Rectal smooth muscle tissue (tissue), 1 donor: Measurements from ENCODE around the gene UBAP1L.

Experiments
- H3K27ac ChIP-seq: one replicate; pipeline ENCODE4 v1.7.0; 2013; ENCODE audit warnings: low read depth, low read length, inconsistent platforms
- H3K27me3 ChIP-seq: one replicate; pipeline ENCODE4 v1.7.0; 2013; ENCODE audit warnings: low read length; ENCODE audit not compliant: control insufficient read depth, insufficient read depth
- H3K36me3 ChIP-seq: one replicate; pipeline ENCODE4 v1.7.0; 2013; ENCODE audit warnings: low read length; ENCODE audit not compliant: control insufficient read depth, insufficient read depth
- H3K4me1 ChIP-seq: one replicate; pipeline ENCODE4 v1.7.0; 2013; ENCODE audit warnings: low read length; ENCODE audit not compliant: control insufficient read depth, insufficient read depth
- H3K4me3 ChIP-seq: one replicate; pipeline ENCODE4 v1.7.0; 2013; ENCODE audit warnings: low read length
- H3K9ac ChIP-seq: one replicate; pipeline ENCODE4 v1.7.0; 2013; ENCODE audit warnings: low read length

Gene UBAP1L

DNA sequence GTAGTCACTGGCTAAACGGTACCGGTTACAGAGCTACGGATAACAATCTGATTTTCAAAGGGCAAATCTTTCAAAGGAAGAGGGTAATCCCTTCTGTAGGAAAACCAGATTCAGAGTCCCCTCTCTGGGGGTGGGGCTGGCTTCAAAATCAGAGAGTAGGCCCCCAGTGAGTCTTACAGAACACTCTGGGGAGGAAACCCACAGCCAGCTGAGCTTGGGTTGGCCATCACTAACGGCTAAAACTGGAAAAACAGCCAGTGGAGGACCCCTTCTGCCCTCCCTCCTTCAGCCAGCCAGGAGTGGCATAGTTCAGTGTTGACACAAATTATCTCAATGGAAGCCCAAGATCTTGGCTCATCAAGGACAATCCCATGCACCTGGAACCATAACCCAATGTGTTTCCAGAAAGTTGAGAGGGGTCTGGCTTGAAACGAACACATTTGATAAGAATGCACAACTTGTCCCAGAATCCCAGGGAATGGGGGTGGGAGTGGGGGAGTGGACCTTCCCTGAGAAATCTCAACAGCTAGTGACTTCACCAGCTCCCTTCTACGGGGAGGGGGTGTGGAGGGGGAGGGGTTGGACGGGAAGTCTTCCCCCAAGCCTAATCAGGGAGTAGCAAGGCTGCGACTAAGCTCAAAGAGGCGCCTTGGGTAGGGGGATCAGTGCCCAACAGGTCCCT, 48.2 kb downstream of the UBAP1L start:
- H3K27ac ChIP-seq, result peak overlapping the region; percentile 92

DNA sequence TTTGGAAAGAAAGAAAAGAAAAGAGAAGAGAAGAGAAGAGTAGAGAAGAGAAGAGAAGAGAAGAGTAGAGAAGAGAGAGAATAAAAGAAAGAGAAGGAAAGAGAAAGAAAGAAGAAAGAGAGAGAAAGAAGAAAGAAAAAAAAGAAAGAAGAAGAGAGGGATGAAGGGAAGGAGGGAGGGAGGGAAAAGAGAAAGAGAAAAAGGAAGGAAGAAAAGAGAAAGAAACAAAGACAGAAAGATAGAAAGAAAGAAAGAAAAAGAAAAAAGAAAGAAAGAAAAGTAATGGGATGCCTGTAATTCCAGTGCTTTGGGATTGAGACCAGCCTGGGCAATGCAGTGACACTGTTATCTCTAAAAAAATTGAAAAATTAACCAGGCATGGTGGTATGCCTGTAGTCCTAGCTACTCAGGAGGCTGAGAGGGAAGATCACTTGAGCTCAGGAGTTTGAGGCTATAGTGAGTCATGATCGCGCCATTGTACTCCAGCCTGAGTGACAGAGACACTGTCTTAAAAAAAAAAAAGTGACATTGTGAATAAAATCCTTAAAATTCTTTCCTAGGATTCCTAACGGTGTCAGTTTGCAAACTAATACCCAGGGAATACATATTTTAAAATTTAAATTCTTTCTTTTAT, 48.9 kb downstream of the UBAP1L start:
- H3K4me1 ChIP-seq, result peaks cover 35% of the 10 kb centered on the region

More for the DNA sequence above, 48.2 kb downstream of the UBAP1L start:
- H3K36me3 ChIP-seq, result no peaks in the 10 kb centered on the region
- H3K27me3 ChIP-seq, result no peaks in the 10 kb centered on the region
- peaks cover 40% of the 10 kb centered on the region for H3K4me1 ChIP-seq
- peak overlapping the region; percentile 63 for H3K4me3 ChIP-seq
- H3K9ac ChIP-seq, result peak overlapping the region; percentile 83

DNA sequence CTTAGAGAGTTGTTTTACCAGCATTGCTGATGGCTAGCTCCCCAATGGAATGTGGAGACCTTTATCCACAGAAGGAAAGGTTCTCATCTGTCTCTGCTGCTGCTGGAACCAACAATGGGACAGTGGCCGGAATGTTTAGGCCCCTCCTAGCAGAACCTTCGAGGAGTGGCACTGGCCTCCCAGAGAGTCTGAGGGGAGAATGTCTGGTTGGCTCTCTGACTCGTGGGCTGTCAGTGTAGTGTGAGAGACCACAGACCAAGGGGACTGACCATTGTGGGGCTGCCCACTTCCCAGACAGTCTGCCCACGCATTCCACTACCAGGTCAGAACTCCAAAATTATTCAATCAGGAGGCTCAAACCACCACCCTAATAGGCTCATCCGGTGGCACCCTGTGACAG, 52.3 kb downstream of the UBAP1L start:
- H3K4me3 ChIP-seq, result no peak overlapping the region
- H3K4me1 ChIP-seq, result peaks cover 14% of the 10 kb centered on the region
- peaks cover 7% of the 10 kb centered on the region for H3K36me3 ChIP-seq
- no peaks in the 10 kb centered on the region for H3K27me3 ChIP-seq
- H3K27ac ChIP-seq, result peak overlapping the region; percentile 27
- no peak overlapping the region for H3K9ac ChIP-seq

More for the DNA sequence above, 48.9 kb downstream of the UBAP1L start:
- Histone ChIP-seq H3K36me3 (no peaks in the 10 kb centered on the region), H3K4me3 (peak overlapping the region; percentile 21), H3K27me3 (no peaks in the 10 kb centered on the region), H3K27ac (peak overlapping the region; percentile 92), H3K9ac (no peak overlapping the region)

DNA sequence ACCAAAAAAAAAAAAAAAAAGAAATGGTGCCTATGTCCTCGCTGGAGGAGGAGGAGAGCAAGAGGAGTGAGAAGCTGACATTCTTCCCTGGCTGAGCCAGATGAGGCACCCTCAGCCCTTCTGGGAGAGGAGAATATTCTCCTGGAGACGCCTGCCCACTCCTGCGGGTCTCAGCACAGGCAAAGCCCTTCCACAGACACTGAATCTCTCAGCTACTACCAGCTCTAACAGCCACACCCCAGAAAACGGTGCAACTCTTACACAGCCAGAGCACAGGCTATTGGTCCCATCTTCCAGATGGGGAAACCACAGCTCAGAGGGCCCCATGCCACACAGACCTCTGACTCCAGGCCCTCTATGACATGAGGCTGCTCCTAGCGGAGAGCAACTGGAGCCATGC, 52.9 kb downstream of the UBAP1L start:
- H3K9ac ChIP-seq, result no peak overlapping the region
- peaks cover 14% of the 10 kb centered on the region for H3K4me1 ChIP-seq
- peaks cover 7% of the 10 kb centered on the region for H3K36me3 ChIP-seq
- no peak overlapping the region for H3K4me3 ChIP-seq
- no peaks in the 10 kb centered on the region for H3K27me3 ChIP-seq
- peak overlapping the region; percentile 34 for H3K27ac ChIP-seq

DNA sequence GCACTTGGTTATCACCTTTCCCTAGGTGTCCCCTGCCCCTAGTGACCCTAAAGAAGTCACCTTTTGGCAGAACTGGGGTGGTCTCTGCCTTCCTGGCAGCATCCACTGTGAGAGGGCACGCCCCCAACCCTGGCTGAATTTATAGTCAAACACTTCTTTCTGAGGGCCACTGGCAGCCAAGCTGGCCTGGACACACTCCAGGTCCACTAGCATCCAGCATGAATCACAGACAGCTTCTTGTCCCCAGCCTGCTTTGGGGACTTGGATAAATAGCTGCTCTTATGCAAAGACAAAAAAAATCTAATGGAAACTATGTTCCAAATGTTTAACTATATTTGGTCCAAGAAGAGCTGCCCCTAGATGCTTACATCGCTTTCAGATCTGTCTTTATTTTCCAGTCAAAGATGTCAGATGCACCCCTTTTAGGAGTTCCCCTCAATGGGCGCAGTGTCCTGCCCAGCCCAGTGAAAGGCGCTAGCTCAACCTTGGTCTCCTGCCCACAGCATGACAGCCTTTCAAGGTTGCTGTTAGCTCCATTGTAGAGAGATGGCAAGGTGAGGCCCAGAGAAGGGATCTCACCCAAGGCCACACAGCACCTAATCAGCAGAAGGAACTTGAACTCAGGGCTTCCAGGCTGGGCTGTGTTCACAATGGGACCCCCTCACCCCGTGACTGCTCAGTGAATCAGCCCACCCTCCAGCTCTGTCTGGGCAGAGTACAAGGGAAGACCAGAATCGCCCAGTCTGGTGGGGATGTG, 54.2 kb downstream of the UBAP1L start:
- peaks cover 7% of the 10 kb centered on the region for H3K36me3 ChIP-seq
- H3K27ac ChIP-seq, result peak overlapping the region; percentile 70
- peaks cover 12% of the 10 kb centered on the region for H3K4me1 ChIP-seq
- no peak overlapping the region for H3K4me3 ChIP-seq
- H3K27me3 ChIP-seq, result no peaks in the 10 kb centered on the region
- no peak overlapping the region for H3K9ac ChIP-seq

GRCh38 chr15:65059931-65060596, 54.9 kb downstream of the UBAP1L start:
- H3K4me1 ChIP-seq, result peaks cover 7% of the 10 kb centered on the region
- peak overlapping the region; percentile 29 for H3K27ac ChIP-seq
- H3K4me3 ChIP-seq, result no peak overlapping the region
- peaks cover 7% of the 10 kb centered on the region for H3K36me3 ChIP-seq
- no peak overlapping the region for H3K9ac ChIP-seq
- H3K27me3 ChIP-seq, result no peaks in the 10 kb centered on the region

GRCh38 chr15:65059369-65059750, 55.6 kb downstream of the UBAP1L start:
- no peak overlapping the region for H3K27ac ChIP-seq
- H3K4me1 ChIP-seq, result peaks cover 7% of the 10 kb centered on the region
- H3K36me3 ChIP-seq, result peaks cover 7% of the 10 kb centered on the region

GRCh38 chr15:65058394-65059368, 56.3 kb downstream of the UBAP1L start:
- peaks cover 7% of the 10 kb centered on the region for H3K4me1 ChIP-seq
- H3K9ac ChIP-seq, result no peak overlapping the region
- H3K36me3 ChIP-seq, result peaks cover 7% of the 10 kb centered on the region
- H3K27ac ChIP-seq, result no peak overlapping the region
- H3K27me3 ChIP-seq, result no peaks in the 10 kb centered on the region
- no peak overlapping the region for H3K4me3 ChIP-seq

More at GRCh38 chr15:65059369-65059750, 55.6 kb downstream of the UBAP1L start:
- Histone ChIP-seq H3K27me3 (no peaks in the 10 kb centered on the region), H3K4me3 (no peak overlapping the region), H3K9ac (no peak overlapping the region)

DNA sequence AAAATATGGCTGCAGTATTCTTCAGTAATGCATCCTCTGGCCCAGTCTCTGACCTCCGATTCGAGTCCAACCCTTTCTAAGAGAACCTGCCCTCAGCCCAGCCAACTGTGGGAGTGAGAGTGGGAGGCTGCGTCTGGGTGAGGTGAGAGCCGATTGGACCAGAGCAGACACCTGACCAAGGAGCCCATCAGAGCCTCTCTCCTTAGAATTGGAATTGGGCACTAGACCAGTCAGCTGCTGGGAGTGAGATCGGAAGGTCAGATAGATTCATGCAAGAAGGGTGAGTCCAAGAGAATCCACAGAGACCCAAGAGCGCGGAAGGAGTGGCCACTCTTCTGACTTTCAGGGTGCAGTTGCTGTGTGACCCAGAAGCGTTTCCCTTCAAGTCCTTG, 57.5 kb downstream of the UBAP1L start:
- Histone ChIP-seq H3K4me3 (no peak overlapping the region), H3K36me3 (peaks cover 7% of the 10 kb centered on the region), H3K27me3 (no peaks in the 10 kb centered on the region), H3K27ac (no peak overlapping the region), H3K4me1 (peaks cover 4% of the 10 kb centered on the region), H3K9ac (no peak overlapping the region)

DNA sequence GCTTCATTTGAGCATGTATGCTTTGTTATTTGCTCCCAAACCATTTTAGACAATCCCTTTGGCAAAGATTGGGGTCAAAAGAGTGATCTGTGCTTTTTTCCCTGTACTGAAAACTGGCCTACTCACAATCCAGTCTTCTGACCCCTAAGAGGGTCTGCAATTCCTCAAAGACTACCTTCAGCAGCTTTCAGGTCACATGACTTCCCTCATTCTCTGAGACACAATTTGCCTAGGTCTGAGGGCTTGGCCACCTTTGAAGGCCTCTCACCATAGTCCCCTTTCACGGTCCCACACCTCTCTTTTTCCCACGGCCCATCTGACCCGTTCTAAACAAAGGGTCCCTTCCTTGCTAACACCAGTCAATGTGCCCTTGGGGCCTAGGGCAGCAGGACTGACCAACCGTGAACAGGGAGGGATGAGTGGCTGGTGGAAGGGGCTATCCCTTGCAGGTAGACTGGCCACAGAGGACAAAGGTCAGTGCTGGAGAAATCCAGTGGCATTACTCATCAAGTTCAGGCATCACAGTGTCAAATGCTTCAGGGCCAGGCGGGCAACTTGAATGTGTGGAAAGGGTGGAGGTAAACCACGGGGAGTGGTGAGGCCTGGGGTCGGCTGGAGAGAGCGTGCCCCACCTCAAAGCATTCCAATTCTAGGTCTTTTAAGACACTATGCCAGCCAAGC, 58.0 kb downstream of the UBAP1L start:
- Histone ChIP-seq H3K27me3 (no peaks in the 10 kb centered on the region), H3K27ac (no peak overlapping the region), H3K4me1 (peaks cover 4% of the 10 kb centered on the region), H3K9ac (no peak overlapping the region), H3K36me3 (peaks cover 7% of the 10 kb centered on the region), H3K4me3 (no peak overlapping the region)

DNA sequence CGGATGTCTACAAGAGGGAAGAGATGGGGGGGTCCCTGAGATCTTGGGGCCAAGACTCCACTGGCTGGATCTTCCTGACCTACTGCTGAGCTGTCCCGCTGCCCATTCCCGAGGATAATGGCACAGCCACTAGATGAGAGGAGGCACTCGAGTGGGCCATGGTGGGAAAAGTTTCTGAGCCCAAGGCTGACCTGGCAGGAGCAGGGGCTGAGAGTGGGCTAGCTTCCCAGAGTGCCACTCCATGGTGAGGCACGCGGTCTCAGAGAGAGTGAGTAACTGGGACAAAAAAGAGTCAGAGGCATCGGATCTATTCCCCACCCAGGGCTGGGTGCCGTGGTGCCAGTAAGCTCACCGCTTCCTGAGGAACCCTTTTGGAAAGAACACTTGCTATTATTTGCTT, 58.9 kb downstream of the UBAP1L start:
- Histone ChIP-seq H3K27me3 (no peaks in the 10 kb centered on the region), H3K4me3 (no peak overlapping the region), H3K9ac (no peak overlapping the region), H3K36me3 (peaks cover 12% of the 10 kb centered on the region), H3K4me1 (peaks cover 3% of the 10 kb centered on the region), H3K27ac (no peak overlapping the region)
